GM19043 (cell line): ENCODE data around the gene PKN2.

ENCODE experiments used
- ATAC-seq: cut with Tn5 transposase; IDR thresholded peaks from one replicate; pipeline ENCODE4 v1.9.1; 2021; ENCODE audit warnings: low read depth; ENCODE audit not compliant: unreplicated experiment

PKN2 gene

GRCh38 chr1:88683541-88684481, at the start of gene PKN2:
Gene PKN2 (plus strand): TSS chr1:88684273. CDS start chr1:88684581, 308 bp downstream.
- peak; percentile 84 for ATAC-seq

- ATAC-seq, result no peak
Observed at GRCh38 chr1:88634538-88634937, 49.5 kb upstream of the PKN2 start.

- ATAC-seq, result no peak
Observed at GRCh38 chr1:88640060-88640459, 44.0 kb upstream of the PKN2 start.

GRCh38 chr1:88645886-88646285, 38.2 kb upstream of the PKN2 start:
- no peak for ATAC-seq

- no peak for ATAC-seq
Observed at GRCh38 chr1:88646476-88647248, 37.4 kb upstream of the PKN2 start.

- ATAC-seq, result no peak
Observed at GRCh38 chr1:88647249-88647645, 36.8 kb upstream of the PKN2 start.

GRCh38 chr1:88647749-88648415, 36.2 kb upstream of the PKN2 start:
- ATAC-seq, result no peak

GRCh38 chr1:88648706-88649105, 35.4 kb upstream of the PKN2 start:
- ATAC-seq, result no peak

- no peak for ATAC-seq
Observed at GRCh38 chr1:88649932-88650331, 34.1 kb upstream of the PKN2 start.

GRCh38 chr1:88650676-88651418, 33.2 kb upstream of the PKN2 start:
- no peak for ATAC-seq

GRCh38 chr1:88655140-88655539, 28.9 kb upstream of the PKN2 start:
- no peak for ATAC-seq

- no peak for ATAC-seq
Observed at GRCh38 chr1:88655685-88656299, 28.3 kb upstream of the PKN2 start.

- no peak for ATAC-seq
Observed at GRCh38 chr1:88658419-88658818, 25.7 kb upstream of the PKN2 start.

GRCh38 chr1:88659552-88659951, 24.5 kb upstream of the PKN2 start:
- no peak for ATAC-seq

GRCh38 chr1:88661188-88661587, 22.9 kb upstream of the PKN2 start:
- no peak for ATAC-seq

GRCh38 chr1:88661951-88662699, 21.9 kb upstream of the PKN2 start:
- peak; percentile 50 for ATAC-seq

GRCh38 chr1:88662723-88663122, 21.4 kb upstream of the PKN2 start:
- ATAC-seq, result no peak

- no peak for ATAC-seq
Observed at GRCh38 chr1:88668405-88668804, 15.7 kb upstream of the PKN2 start.

GRCh38 chr1:88670462-88670861, 13.6 kb upstream of the PKN2 start:
- no peak for ATAC-seq
